Esophagus muscularis mucosa (tissue), 4 donors: Measurements from ENCODE around the gene ATXN10. TPM values are rescaled to one million over a fixed set of nuclear protein-coding genes. Genes with fewer than 3 reads are reported as not detected.

Experiments
- DNase-seq: peaks from one replicate; pipeline ENCODE4 v3.0.0-alpha.2; 2017; ENCODE audit errors: extremely low spot score
- H3K27ac ChIP-seq, 4 donors: fragments of 200-600 bp; sonication (generic); replicated peaks in 1 of 4; 1 replicate in 3 of 4; 2 replicates in 1 of 4; pipeline ENCODE4 v1.5.1; 2016 to 2019; ENCODE audit warnings: mild to moderate bottlenecking in 1 of 4
- H3K27me3 ChIP-seq, 4 donors: fragments of 200-600 bp; sonication (generic); one replicate each; pipeline versions ENCODE4 v1.5.1 to v1.6.0; 2016 to 2019
- H3K36me3 ChIP-seq, 4 donors: fragments of 200-600 bp; sonication (generic); one replicate each; pipeline ENCODE4 v1.5.1; 2016 to 2019
- H3K4me1 ChIP-seq, 4 donors: fragments of 200-600 bp; sonication (generic); one replicate each; pipeline ENCODE4 v1.5.1; 2016 to 2019
- H3K4me3 ChIP-seq, 4 donors: fragments of 200-600 bp; sonication (generic); 1 replicate in 2 of 4; 2 replicates in 2 of 4; pipeline ENCODE4 v1.5.1; 2016 to 2019; ENCODE audit warnings: mild to moderate bottlenecking in 4 of 4, moderate library complexity in 1 of 4
- H3K9me3 ChIP-seq, 4 donors: fragments of 200-600 bp; sonication (generic); 1 replicate in 3 of 4; 2 replicates in 1 of 4; pipeline ENCODE4 v1.5.1; 2016 to 2019
- CTCF ChIP-seq, 3 experiments: fragments of 200-600 bp in 2 of 3; fragments of 450-650 bp in 1 of 3; sonication (generic) in 2 of 3; IDR thresholded peaks; one replicate each; pipeline ENCODE4 v1.5.1; 2017 to 2019; ENCODE audit warnings: antibody characterized with exemption in 3 of 3, mild to moderate bottlenecking in 2 of 3, moderate library complexity in 1 of 3
- EP300 ChIP-seq: sonication (generic); formaldehyde crosslinking; IDR thresholded peaks from one replicate; pipeline ENCODE4 v1.6.1; 2017; ENCODE audit warnings: antibody characterized with exemption
- POLR2A ChIP-seq: fragments of 450-650 bp; IDR thresholded peaks from one replicate; pipeline ENCODE4 v1.6.1; 2017; ENCODE audit warnings: antibody characterized with exemption, moderate library complexity, mild to moderate bottlenecking, low read depth
- POLR2AphosphoS5 ChIP-seq, 2 donors: sonication (generic); formaldehyde crosslinking; IDR thresholded peaks; one replicate each; pipeline ENCODE4 v1.6.1; 2017; ENCODE audit warnings: antibody characterized with exemption in 2 of 2
- WGBS: methylation state at CpG from one replicate; pipeline ENCODE4 v1.1.5; 2018; 5-methylcytosine and 5-hydroxymethylcytosine counted together
- intact Hi-C: fragments of 100-400 bp; cut with DNase I; formaldehyde crosslinking; loops from one replicate; pipeline ENCODE4 v1.15.1; 2023
- total RNA-seq, 4 donors: library from RNA; depleted of rRNA; stranded (reverse); fragments of >200 nt; gene quantifications; one replicate each; pipeline versions ENCODE4 v1.1.0 to v1.2.1, GENCODE V29; 2016

Gene ATXN10
- total RNA-seq, 4 donors from 2014 or later, result 67.5 to 126 (median 91.2) TPM

- no peak for TF ChIP-seq CTCF (IDR thresholded peaks at IDR 0.05)
- no peak for TF ChIP-seq POLR2AphosphoS5 (IDR thresholded peaks at IDR 0.05)
- Histone ChIP-seq H3K27me3 (no peaks in the 10 kb centered on the region), H3K9me3 (no peaks in the 10 kb centered on the region), H3K4me1 (peaks cover 15 to 34% (median 30%) of the 10 kb centered on the region in 4 donors), H3K36me3 (peaks cover 0 to 26% (median 9%) of the 10 kb centered on the region in 4 donors), H3K27ac (no peak overlapping the region), H3K4me3 (no peak overlapping the region)
- intact Hi-C loops, result no loop called here
- DNase-seq, result no peak
- 96% methylated on average over 2 of the region's 2 CpGs for WGBS
Observed at GRCh38 chr22:45760682-45761081, 89.0 kb downstream of the ATXN10 start.

- Histone ChIP-seq H3K27ac (no peak overlapping the region), H3K36me3 (peaks cover 0 to 24% (median 9%) of the 10 kb centered on the region in 4 donors), H3K4me3 (no peak overlapping the region), H3K27me3 (no peaks in the 10 kb centered on the region), H3K9me3 (no peaks in the 10 kb centered on the region), H3K4me1 (peaks cover 7 to 14% (median 11%) of the 10 kb centered on the region in 4 donors)
- DNase-seq, result no peak
- 87% methylated on average over 7 of the region's 7 CpGs for WGBS
- intact Hi-C loops, result no loop called here
- no peak for TF ChIP-seq CTCF (IDR thresholded peaks at IDR 0.05)
- no peak for TF ChIP-seq POLR2AphosphoS5 (IDR thresholded peaks at IDR 0.05)
- no peak for TF ChIP-seq EP300
- no peak for TF ChIP-seq POLR2A
Observed at GRCh38 chr22:45762545-45763235, 91.1 kb downstream of the ATXN10 start.

GRCh38 chr22:45763236-45763624 is 91.6 kb downstream of the ATXN10 start:
- no peaks in the 10 kb centered on the region for H3K27me3 ChIP-seq
- peaks cover 3 to 10% (median 6%) of the 10 kb centered on the region in 4 donors for H3K4me1 ChIP-seq
- TF ChIP-seq EP300 (no peak), POLR2A (no peak), CTCF (IDR thresholded peaks at IDR 0.05) (no peak), POLR2AphosphoS5 (IDR thresholded peaks at IDR 0.05) (no peak)
- no peak overlapping the region for H3K4me3 ChIP-seq
- no peak overlapping the region for H3K27ac ChIP-seq
- no peak for DNase-seq
- WGBS, result 90% methylated on average over 10 of the region's 10 CpGs
- intact Hi-C loops, result no loop called here
- no peaks in the 10 kb centered on the region for H3K9me3 ChIP-seq
- peaks cover 0 to 24% (median 9%) of the 10 kb centered on the region in 4 donors for H3K36me3 ChIP-seq

GRCh38 chr22:45768490-45768889 is 96.9 kb downstream of the ATXN10 start:
- Histone ChIP-seq H3K4me3 (no peak overlapping the region), H3K27me3 (no peaks in the 10 kb centered on the region), H3K27ac (no peak overlapping the region), H3K36me3 (peaks cover 0 to 21% (median 7%) of the 10 kb centered on the region in 4 donors), H3K4me1 (peaks cover 0 to 6% (median 0%) of the 10 kb centered on the region in 4 donors), H3K9me3 (peaks cover 0 to 6% (median 0%) of the 10 kb centered on the region in 4 donors)
- TF ChIP-seq POLR2AphosphoS5 (IDR thresholded peaks at IDR 0.05), result no peak
- TF ChIP-seq EP300, result no peak
- TF ChIP-seq POLR2A, result no peak
- TF ChIP-seq CTCF (IDR thresholded peaks at IDR 0.05), result no peak
- whole genome bisulfite sequencing, result 59% methylated on average over 3 of the region's 3 CpGs
- intact Hi-C loops, result no loop called here
- DNase-seq, result no peak
